ENCODE data around the gene MAN1C1.

The MAN1C1 gene

GRCh38 chr1:25787760-25788166 is 171.2 kb downstream of the MAN1C1 start:
- Histone ChIP-seq H3K4me3 (ENCODE audit: low read length) (no peak overlapping the region), H2BK15ac (replicated peaks; ENCODE audit: low read depth) (no peak overlapping the region), H3K79me2 (ENCODE audit: control insufficient read depth, insufficient read depth, low read length) (no peaks in the 10 kb centered on the region), H3K27ac (ENCODE audit: low read depth, low read length) (no peak overlapping the region), H3K56ac (ENCODE audit: low read length) (no peak overlapping the region), H3K4me1 (ENCODE audit: control insufficient read depth, low read depth, low read length) (no peaks in the 10 kb centered on the region), H4K5ac (ENCODE audit: low read length) (no peak overlapping the region), H3K36me3 (ENCODE audit: control insufficient read depth, insufficient read depth, low read length) (no peaks in the 10 kb centered on the region), H2AK5ac (ENCODE audit: low read length) (no peak overlapping the region), H3K23ac (ENCODE audit: low read length) (no peak overlapping the region), H3K18ac (ENCODE audit: low read length) (no peak overlapping the region), H3K9ac (ENCODE audit: low read length) (no peak overlapping the region), H2BK120ac (ENCODE audit: low read depth, low read length) (no peak overlapping the region), H3K79me1 (ENCODE audit: low read length) (no peaks in the 10 kb centered on the region), H2BK5ac (ENCODE audit: low read length) (no peak overlapping the region), H4K8ac (ENCODE audit: low read depth, low read length) (no peak overlapping the region), H3K4me2 (ENCODE audit: low read length) (no peak overlapping the region), H3K27me3 (ENCODE audit: insufficient read depth, low read length, poor library complexity) (no peaks in the 10 kb centered on the region), H3K4ac (ENCODE audit: low read depth, low read length) (no peak overlapping the region)
- no CpG with 5 or more reads among the region's 5 CpGs for WGBS (ENCODE audit: extremely low coverage, insufficient coverage, low lambda C conversion rate)
- no peak for DNase-seq

DNA sequence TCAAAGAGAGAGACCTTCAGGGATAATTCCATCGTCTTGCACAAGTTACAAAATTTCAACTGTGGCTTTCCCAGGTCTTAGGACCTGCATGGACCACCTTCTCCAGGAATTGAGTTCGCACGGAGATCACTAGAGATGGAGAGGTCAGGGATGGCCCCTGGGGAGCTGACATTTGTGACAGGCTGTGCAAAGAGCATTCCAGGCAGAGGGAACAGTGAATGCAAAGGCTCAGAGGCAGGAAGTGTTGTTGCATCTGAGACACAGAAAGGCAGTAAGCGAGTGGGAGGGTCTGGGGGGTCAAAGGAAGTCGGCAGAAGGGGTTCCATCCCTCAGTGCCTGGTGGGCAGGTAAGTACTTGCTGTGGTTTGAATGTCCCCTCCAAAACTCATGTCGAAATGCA is 173.9 kb downstream of the MAN1C1 start:
- H3K4me2 ChIP-seq (ENCODE audit: low read length): no peak overlapping the region
- WGBS (ENCODE audit: extremely low coverage, insufficient coverage, low lambda C conversion rate): no CpG with 5 or more reads among the region's 6 CpGs
- H3K56ac ChIP-seq (ENCODE audit: low read length): no peak overlapping the region
- H3K79me1 ChIP-seq (ENCODE audit: low read length): no peaks in the 10 kb centered on the region
- no peak overlapping the region for H2BK15ac ChIP-seq (replicated peaks; ENCODE audit: low read depth)
- no peak overlapping the region for H3K27ac ChIP-seq (ENCODE audit: low read depth, low read length)
- H3K79me2 ChIP-seq (ENCODE audit: control insufficient read depth, insufficient read depth, low read length): no peaks in the 10 kb centered on the region
- DNase-seq: no peak
- no peaks in the 10 kb centered on the region for H3K4me1 ChIP-seq (ENCODE audit: control insufficient read depth, low read depth, low read length)
- H3K4ac ChIP-seq (ENCODE audit: low read depth, low read length): no peak overlapping the region
- no peak overlapping the region for H3K4me3 ChIP-seq (ENCODE audit: low read length)
- H2BK5ac ChIP-seq (ENCODE audit: low read length): no peak overlapping the region
- H2BK120ac ChIP-seq (ENCODE audit: low read depth, low read length): no peak overlapping the region
- no peak overlapping the region for H4K5ac ChIP-seq (ENCODE audit: low read length)
- no peak overlapping the region for H2AK5ac ChIP-seq (ENCODE audit: low read length)
- H3K27me3 ChIP-seq (ENCODE audit: insufficient read depth, low read length, poor library complexity): no peaks in the 10 kb centered on the region
- H3K9ac ChIP-seq (ENCODE audit: low read length): no peak overlapping the region
- H3K36me3 ChIP-seq (ENCODE audit: control insufficient read depth, insufficient read depth, low read length): no peaks in the 10 kb centered on the region
- H3K18ac ChIP-seq (ENCODE audit: low read length): no peak overlapping the region
- H3K23ac ChIP-seq (ENCODE audit: low read length): no peak overlapping the region
- H4K8ac ChIP-seq (ENCODE audit: low read depth, low read length): no peak overlapping the region

GRCh38 chr1:25792115-25792514 is 175.5 kb downstream of the MAN1C1 start:
- H3K27ac ChIP-seq (ENCODE audit: low read depth, low read length): no peak overlapping the region
- H3K4me1 ChIP-seq (ENCODE audit: control insufficient read depth, low read depth, low read length): no peaks in the 10 kb centered on the region
- H3K4me2 ChIP-seq (ENCODE audit: low read length): no peak overlapping the region
- H3K79me2 ChIP-seq (ENCODE audit: control insufficient read depth, insufficient read depth, low read length): no peaks in the 10 kb centered on the region
- H4K5ac ChIP-seq (ENCODE audit: low read length): no peak overlapping the region
- H3K36me3 ChIP-seq (ENCODE audit: control insufficient read depth, insufficient read depth, low read length): no peaks in the 10 kb centered on the region
- H2AK5ac ChIP-seq (ENCODE audit: low read length): no peak overlapping the region
- no peak overlapping the region for H3K23ac ChIP-seq (ENCODE audit: low read length)
- H3K79me1 ChIP-seq (ENCODE audit: low read length): no peaks in the 10 kb centered on the region
- WGBS (ENCODE audit: extremely low coverage, insufficient coverage, low lambda C conversion rate): no CpG with 5 or more reads among the region's 4 CpGs
- no peak overlapping the region for H2BK120ac ChIP-seq (ENCODE audit: low read depth, low read length)
- H3K18ac ChIP-seq (ENCODE audit: low read length): no peak overlapping the region
- no peak overlapping the region for H3K9ac ChIP-seq (ENCODE audit: low read length)
- H3K4me3 ChIP-seq (ENCODE audit: low read length): no peak overlapping the region
- H3K56ac ChIP-seq (ENCODE audit: low read length): no peak overlapping the region
- H3K4ac ChIP-seq (ENCODE audit: low read depth, low read length): no peak overlapping the region
- H2BK5ac ChIP-seq (ENCODE audit: low read length): no peak overlapping the region
- DNase-seq: no peak
- no peak overlapping the region for H4K8ac ChIP-seq (ENCODE audit: low read depth, low read length)
- no peak overlapping the region for H2BK15ac ChIP-seq (replicated peaks; ENCODE audit: low read depth)
- no peaks in the 10 kb centered on the region for H3K27me3 ChIP-seq (ENCODE audit: insufficient read depth, low read length, poor library complexity)

GRCh38 chr1:25793585-25794170 is 177.1 kb downstream of the MAN1C1 start:
- Histone ChIP-seq H4K8ac (ENCODE audit: low read depth, low read length) (no peak overlapping the region), H3K27me3 (ENCODE audit: insufficient read depth, low read length, poor library complexity) (no peaks in the 10 kb centered on the region), H3K27ac (ENCODE audit: low read depth, low read length) (no peak overlapping the region), H3K4me1 (ENCODE audit: control insufficient read depth, low read depth, low read length) (no peaks in the 10 kb centered on the region), H2BK120ac (ENCODE audit: low read depth, low read length) (no peak overlapping the region), H4K5ac (ENCODE audit: low read length) (no peak overlapping the region), H3K56ac (ENCODE audit: low read length) (no peak overlapping the region), H2BK5ac (ENCODE audit: low read length) (no peak overlapping the region), H3K18ac (ENCODE audit: low read length) (no peak overlapping the region), H3K36me3 (ENCODE audit: control insufficient read depth, insufficient read depth, low read length) (no peaks in the 10 kb centered on the region), H2BK15ac (replicated peaks; ENCODE audit: low read depth) (no peak overlapping the region), H3K79me1 (ENCODE audit: low read length) (no peaks in the 10 kb centered on the region), H3K9ac (ENCODE audit: low read length) (no peak overlapping the region), H3K4ac (ENCODE audit: low read depth, low read length) (no peak overlapping the region), H3K79me2 (ENCODE audit: control insufficient read depth, insufficient read depth, low read length) (no peaks in the 10 kb centered on the region), H3K23ac (ENCODE audit: low read length) (no peak overlapping the region), H3K4me2 (ENCODE audit: low read length) (no peak overlapping the region), H2AK5ac (ENCODE audit: low read length) (no peak overlapping the region), H3K4me3 (ENCODE audit: low read length) (no peak overlapping the region)
- DNase-seq: no peak
- no CpG with 5 or more reads among the region's 7 CpGs for WGBS (ENCODE audit: extremely low coverage, insufficient coverage, low lambda C conversion rate)

DNA sequence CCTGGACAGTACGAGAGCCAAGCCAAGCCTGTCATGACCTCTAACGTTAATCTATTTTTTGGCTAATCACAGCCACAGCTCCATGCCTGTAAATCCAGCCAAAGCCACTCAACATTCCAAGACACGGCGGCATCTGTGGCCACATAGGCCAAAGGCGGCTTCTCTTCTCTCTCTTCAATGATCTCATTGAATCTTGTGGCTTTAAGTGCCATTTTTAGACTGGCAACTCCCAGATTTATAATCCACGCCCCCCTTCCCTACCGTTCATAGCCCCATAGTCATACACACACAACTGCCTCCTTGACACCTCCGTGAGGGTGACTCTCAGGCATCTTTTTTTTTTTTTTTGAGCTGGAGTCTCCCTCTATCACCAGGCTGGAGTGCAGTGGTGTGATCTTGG is 177.7 kb downstream of the MAN1C1 start:
- H3K56ac ChIP-seq (ENCODE audit: low read length): no peak overlapping the region
- H3K27ac ChIP-seq (ENCODE audit: low read depth, low read length): no peak overlapping the region
- whole genome bisulfite sequencing (ENCODE audit: extremely low coverage, insufficient coverage, low lambda C conversion rate): no CpG with 5 or more reads among the region's 8 CpGs
- H4K8ac ChIP-seq (ENCODE audit: low read depth, low read length): no peak overlapping the region
- no peaks in the 10 kb centered on the region for H3K79me1 ChIP-seq (ENCODE audit: low read length)
- H3K4me2 ChIP-seq (ENCODE audit: low read length): no peak overlapping the region
- no peaks in the 10 kb centered on the region for H3K36me3 ChIP-seq (ENCODE audit: control insufficient read depth, insufficient read depth, low read length)
- H3K4me1 ChIP-seq (ENCODE audit: control insufficient read depth, low read depth, low read length): no peaks in the 10 kb centered on the region
- H3K18ac ChIP-seq (ENCODE audit: low read length): no peak overlapping the region
- H2BK5ac ChIP-seq (ENCODE audit: low read length): no peak overlapping the region
- H3K4me3 ChIP-seq (ENCODE audit: low read length): no peak overlapping the region
- H3K79me2 ChIP-seq (ENCODE audit: control insufficient read depth, insufficient read depth, low read length): no peaks in the 10 kb centered on the region
- no peak overlapping the region for H2AK5ac ChIP-seq (ENCODE audit: low read length)
- no peak overlapping the region for H2BK15ac ChIP-seq (replicated peaks; ENCODE audit: low read depth)
- H3K27me3 ChIP-seq (ENCODE audit: insufficient read depth, low read length, poor library complexity): no peaks in the 10 kb centered on the region
- no peak overlapping the region for H3K9ac ChIP-seq (ENCODE audit: low read length)
- no peak overlapping the region for H2BK120ac ChIP-seq (ENCODE audit: low read depth, low read length)
- DNase-seq: no peak
- H3K4ac ChIP-seq (ENCODE audit: low read depth, low read length): no peak overlapping the region
- no peak overlapping the region for H3K23ac ChIP-seq (ENCODE audit: low read length)
- no peak overlapping the region for H4K5ac ChIP-seq (ENCODE audit: low read length)

- H3K27me3 ChIP-seq (ENCODE audit: insufficient read depth, low read length, poor library complexity): no peaks in the 10 kb centered on the region
- no peak overlapping the region for H2BK5ac ChIP-seq (ENCODE audit: low read length)
- H2AK5ac ChIP-seq (ENCODE audit: low read length): no peak overlapping the region
- H3K4ac ChIP-seq (ENCODE audit: low read depth, low read length): no peak overlapping the region
- H3K4me3 ChIP-seq (ENCODE audit: low read length): no peak overlapping the region
- H3K4me1 ChIP-seq (ENCODE audit: control insufficient read depth, low read depth, low read length): peaks cover 3% of the 10 kb centered on the region
- no peak overlapping the region for H4K5ac ChIP-seq (ENCODE audit: low read length)
- H3K27ac ChIP-seq (ENCODE audit: low read depth, low read length): no peak overlapping the region
- H3K79me2 ChIP-seq (ENCODE audit: control insufficient read depth, insufficient read depth, low read length): no peaks in the 10 kb centered on the region
- WGBS (ENCODE audit: extremely low coverage, insufficient coverage, low lambda C conversion rate): no CpG with 5 or more reads among the region's 2 CpGs
- no peak overlapping the region for H2BK120ac ChIP-seq (ENCODE audit: low read depth, low read length)
- no peak overlapping the region for H3K56ac ChIP-seq (ENCODE audit: low read length)
- no peak overlapping the region for H3K23ac ChIP-seq (ENCODE audit: low read length)
- H3K18ac ChIP-seq (ENCODE audit: low read length): no peak overlapping the region
- no peak overlapping the region for H3K4me2 ChIP-seq (ENCODE audit: low read length)
- no peak overlapping the region for H2BK15ac ChIP-seq (replicated peaks; ENCODE audit: low read depth)
- no peak overlapping the region for H4K8ac ChIP-seq (ENCODE audit: low read depth, low read length)
- no peak for DNase-seq
- H3K9ac ChIP-seq (ENCODE audit: low read length): no peak overlapping the region
- no peaks in the 10 kb centered on the region for H3K36me3 ChIP-seq (ENCODE audit: control insufficient read depth, insufficient read depth, low read length)
- H3K79me1 ChIP-seq (ENCODE audit: low read length): no peaks in the 10 kb centered on the region
These were observed 178.6 kb downstream of the MAN1C1 start for GRCh38 chr1:25795211-25795610.
